GM12873 (cell line): Measurements from ENCODE around the gene GCH1.

Experiments used
- TF ChIP-seq, protein P1 (sequence below): IDR thresholded peaks from 2 replicates; pipeline ENCODE4 v1.5.1; 2012; ENCODE audit warnings: low read depth, mild to moderate bottlenecking, moderate library complexity, low read length, control low read depth; ENCODE audit not compliant: insufficient read depth; ENCODE audit errors: missing control alignments

GCH1 gene, protein sequence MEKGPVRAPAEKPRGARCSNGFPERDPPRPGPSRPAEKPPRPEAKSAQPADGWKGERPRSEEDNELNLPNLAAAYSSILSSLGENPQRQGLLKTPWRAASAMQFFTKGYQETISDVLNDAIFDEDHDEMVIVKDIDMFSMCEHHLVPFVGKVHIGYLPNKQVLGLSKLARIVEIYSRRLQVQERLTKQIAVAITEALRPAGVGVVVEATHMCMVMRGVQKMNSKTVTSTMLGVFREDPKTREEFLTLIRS

DNA sequence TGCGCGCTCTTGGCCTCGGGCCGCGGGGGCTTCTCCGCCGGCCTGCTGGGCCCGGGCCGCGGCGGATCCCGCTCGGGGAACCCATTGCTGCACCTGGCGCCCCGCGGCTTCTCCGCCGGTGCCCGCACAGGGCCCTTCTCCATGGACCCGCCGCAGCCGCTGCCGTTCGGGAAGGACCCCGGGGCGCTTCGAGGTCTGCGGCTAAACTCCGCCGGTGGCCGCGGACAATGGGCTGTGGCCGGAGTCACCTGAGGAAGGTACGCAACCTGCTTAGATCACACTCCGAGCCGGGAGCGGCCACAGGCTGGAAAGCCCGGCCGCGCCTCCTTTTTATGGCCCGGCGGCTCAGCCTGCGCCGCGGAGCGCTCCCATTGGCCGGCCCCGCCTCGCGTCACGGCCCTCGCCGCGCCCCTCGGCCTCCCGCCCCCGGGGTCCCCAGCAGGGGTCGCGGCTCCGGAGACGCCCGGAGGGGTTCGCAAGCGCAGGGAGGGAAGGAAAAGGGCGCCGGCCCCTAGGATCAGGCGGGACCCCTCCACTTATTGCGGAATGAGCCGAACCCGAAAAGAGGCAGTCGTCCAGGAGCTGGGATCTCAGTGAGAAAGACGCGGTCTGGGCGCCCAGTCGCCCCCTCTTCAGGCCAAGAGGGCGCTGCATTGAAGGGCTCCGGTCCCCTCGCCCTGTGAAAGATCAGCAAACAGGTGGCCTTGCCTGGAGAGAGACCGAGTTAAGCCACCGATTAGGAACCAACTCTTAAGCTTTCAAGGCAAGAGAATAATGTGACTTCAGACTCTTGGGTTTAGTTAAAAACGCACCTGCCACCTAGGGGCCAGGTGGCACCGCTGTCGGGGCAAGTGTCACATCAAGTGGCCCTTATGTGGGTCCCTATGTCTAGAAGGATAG, at the start of gene GCH1:
Gene GCH1 (minus strand): TSS at position 306 of the 900 bp plus-strand sequence. CDS start 163 bp downstream, at position 143.
- TF ChIP-seq, protein P1, sequence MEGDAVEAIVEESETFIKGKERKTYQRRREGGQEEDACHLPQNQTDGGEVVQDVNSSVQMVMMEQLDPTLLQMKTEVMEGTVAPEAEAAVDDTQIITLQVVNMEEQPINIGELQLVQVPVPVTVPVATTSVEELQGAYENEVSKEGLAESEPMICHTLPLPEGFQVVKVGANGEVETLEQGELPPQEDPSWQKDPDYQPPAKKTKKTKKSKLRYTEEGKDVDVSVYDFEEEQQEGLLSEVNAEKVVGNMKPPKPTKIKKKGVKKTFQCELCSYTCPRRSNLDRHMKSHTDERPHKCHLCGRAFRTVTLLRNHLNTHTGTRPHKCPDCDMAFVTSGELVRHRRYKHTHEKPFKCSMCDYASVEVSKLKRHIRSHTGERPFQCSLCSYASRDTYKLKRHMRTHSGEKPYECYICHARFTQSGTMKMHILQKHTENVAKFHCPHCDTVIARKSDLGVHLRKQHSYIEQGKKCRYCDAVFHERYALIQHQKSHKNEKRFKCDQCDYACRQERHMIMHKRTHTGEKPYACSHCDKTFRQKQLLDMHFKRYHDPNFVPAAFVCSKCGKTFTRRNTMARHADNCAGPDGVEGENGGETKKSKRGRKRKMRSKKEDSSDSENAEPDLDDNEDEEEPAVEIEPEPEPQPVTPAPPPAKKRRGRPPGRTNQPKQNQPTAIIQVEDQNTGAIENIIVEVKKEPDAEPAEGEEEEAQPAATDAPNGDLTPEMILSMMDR, result peak; percentile 64

DNA sequence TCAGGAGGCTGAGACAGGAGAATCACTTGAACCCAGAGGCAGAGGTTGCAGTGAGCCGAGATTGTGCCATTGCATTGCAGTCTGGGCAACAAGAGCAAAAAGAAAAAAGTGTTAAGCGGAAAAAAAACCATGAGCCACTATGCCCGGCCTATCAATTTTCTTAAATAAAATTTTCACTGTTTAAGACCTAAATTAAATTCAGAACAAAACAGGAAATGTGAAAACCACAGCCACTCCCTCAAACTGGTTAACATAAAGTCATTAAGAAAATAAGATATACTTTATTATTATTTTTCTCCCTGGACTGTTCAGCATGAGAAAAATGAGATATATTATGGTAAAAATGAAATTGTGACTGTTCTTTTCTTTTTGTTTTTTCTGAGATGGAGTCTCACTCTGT, 44.6 kb upstream of the GCH1 start:
- TF ChIP-seq, protein P1, result no peak

DNA sequence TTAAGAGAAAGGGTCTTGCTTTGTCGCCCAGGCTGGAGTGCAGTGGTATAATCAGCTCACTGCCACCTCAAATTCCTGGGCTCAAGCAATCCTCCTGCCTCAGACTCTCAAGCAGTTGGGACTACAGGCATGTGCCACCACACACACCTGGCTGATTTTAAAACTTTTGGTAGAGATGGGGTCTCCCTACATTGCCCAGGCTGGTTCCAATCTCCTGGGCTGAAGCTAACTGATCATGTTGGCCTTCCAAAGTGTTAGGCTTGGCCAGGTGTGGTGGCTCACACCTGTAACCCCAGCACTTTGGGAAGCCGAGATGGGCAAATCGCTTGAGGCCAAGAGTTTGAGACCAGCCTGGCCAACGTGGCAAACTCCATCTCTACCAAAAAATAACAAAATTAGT, 43.9 kb upstream of the GCH1 start:
- TF ChIP-seq, protein P1, result no peak

DNA sequence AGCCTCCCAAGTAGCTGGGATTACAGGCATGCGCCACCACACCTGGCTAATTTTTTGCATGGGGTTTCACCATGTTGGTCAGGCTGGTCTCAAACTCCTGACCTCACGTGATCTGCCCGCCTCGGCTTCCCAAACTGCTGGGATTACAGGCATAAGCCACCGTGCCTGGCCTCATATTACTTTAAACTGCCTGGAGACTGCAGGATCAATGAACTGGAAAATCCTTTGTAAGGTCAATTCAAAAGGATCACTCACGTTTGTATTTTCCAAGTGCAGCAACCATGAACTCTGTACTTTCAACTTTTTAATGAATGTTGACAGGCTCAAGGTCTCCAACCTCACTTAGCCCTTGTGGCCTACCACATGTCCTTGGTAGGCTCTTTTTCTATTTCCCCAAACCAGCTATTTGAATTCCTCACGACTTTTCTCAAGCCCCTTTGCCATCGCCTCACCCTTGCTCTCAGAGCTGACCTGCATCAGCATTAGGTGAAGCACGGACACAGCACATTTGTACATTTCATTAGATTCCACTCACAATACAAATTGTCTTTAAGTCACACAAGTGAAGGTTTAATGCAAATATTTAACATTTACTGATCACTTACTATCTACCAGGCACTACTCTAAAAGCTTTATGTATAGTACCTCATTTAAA, 42.2 kb upstream of the GCH1 start:
- TF ChIP-seq, protein P1, result no peak

DNA sequence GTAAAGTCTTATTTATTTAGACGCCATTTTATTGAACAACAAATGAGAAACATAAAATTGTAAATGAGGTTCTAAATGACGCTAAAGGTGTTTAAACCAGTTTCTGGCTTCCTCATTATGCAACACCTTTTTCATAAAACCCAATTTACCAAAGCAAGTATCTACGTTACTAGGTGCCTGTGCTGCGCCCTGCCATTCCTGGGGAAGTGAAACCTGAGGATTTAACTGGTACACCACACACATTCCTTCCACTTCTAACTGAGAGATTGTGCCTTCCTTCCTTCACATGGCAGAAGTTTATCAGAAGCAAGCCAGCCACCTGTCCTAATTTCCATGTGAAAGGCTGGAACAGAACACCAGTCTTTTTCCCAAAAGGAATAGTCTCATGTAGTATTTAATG, 40.3 kb upstream of the GCH1 start:
- TF ChIP-seq, protein P1, result no peak

DNA sequence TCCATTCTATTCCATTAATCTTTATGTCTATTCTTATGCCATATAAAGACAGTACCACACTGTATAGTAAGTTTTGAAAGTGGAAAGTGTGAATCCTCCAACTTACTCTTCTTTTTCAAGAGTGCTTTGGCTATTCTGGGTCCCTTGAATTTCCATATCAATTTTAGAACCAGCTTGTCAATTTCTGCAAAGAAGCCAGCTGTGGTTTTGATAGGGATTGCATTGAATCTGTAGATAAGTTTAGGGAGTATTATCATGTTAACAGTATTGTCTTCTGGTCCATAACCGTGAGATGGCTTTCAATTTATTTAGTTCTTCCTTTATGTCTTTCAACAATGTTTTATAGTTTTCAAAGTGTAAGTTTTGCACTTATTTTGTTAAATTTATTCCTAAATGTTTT, 34.2 kb upstream of the GCH1 start:
- TF ChIP-seq, protein P1, result no peak

DNA sequence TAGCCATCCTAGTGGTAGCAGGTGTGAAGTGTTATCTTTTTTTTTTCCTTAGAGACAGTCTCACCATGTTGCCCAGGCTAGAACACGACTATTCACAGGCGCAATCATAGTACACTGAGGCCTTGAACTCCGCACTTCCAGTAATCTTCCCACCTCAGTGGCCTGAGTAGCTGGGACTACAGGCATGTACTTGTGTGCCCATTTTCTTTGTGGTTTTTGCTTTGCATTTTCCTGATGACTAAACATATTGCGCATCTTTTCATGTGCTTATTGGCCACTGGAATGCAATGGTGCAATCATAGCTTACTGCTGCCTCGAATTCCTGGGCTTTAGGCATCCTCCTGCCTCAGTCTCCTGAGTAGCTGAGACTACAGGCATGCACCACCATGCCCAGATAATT, 33.3 kb upstream of the GCH1 start:
- TF ChIP-seq, protein P1, result no peak
